GM18526 (cell line): Measurements from ENCODE around the gene SHC1.

Source experiments
- POLR2A ChIP-seq: IDR thresholded peaks from 3 replicates; pipeline ENCODE4 v1.6.1; 2011; ENCODE audit not compliant: insufficient read length; ENCODE audit errors: extremely low read depth

Gene SHC1

GRCh38 chr1:155002464-155003226, 32.1 kb upstream of the SHC1 start, which contains the start of gene ZBTB7B:
ZBTB7B (plus strand) TSS chr1:155002802; CDS start chr1:155014661, 11,859 bp downstream.
- TF ChIP-seq POLR2A: peak; percentile 16

- no peak for TF ChIP-seq POLR2A
Observed at GRCh38 chr1:155001675-155002463, 31.3 kb upstream of the SHC1 start.

- TF ChIP-seq POLR2A: no peak
Observed at GRCh38 chr1:155001425-155001674, 30.8 kb upstream of the SHC1 start.

- TF ChIP-seq POLR2A: peak; percentile 44
Observed at GRCh38 chr1:155000726-155001424, 30.3 kb upstream of the SHC1 start.

- peak; percentile 4 for TF ChIP-seq POLR2A
Observed at GRCh38 chr1:155000411-155000725, 29.8 kb upstream of the SHC1 start.

- TF ChIP-seq POLR2A: no peak
Observed at GRCh38 chr1:154999571-155000410, 29.2 kb upstream of the SHC1 start.

GRCh38 chr1:154998818-154999570, 28.4 kb upstream of the SHC1 start:
- peak; percentile 58 for TF ChIP-seq POLR2A

- TF ChIP-seq POLR2A: no peak
Observed at GRCh38 chr1:154998201-154998780, 27.7 kb upstream of the SHC1 start.

GRCh38 chr1:154996966-154997701, 26.6 kb upstream of the SHC1 start:
- TF ChIP-seq POLR2A: no peak

GRCh38 chr1:154994591-154994990, 24.0 kb upstream of the SHC1 start:
- no peak for TF ChIP-seq POLR2A

- TF ChIP-seq POLR2A: no peak
Observed at GRCh38 chr1:154994269-154994587, 23.7 kb upstream of the SHC1 start.

- TF ChIP-seq POLR2A: no peak
Observed at GRCh38 chr1:154993572-154994268, 23.2 kb upstream of the SHC1 start, which contains the start of gene LENEP. LENEP (plus strand) TSS chr1:154993586; CDS start chr1:154993608, 22 bp downstream.

GRCh38 chr1:154992721-154993571, 22.4 kb upstream of the SHC1 start:
- TF ChIP-seq POLR2A: no peak
